Measurements from ENCODE around the gene IGFL1.
"Not testable (repeated sequence)": the region's sequence is repeated elsewhere in the genome, so short reads cannot be mapped to it uniquely, and the experiment has no call there.

IGFL1 gene

GRCh38 chr19:46229442-46229841 lies at the start of gene IGFL1:
Gene IGFL1 (plus strand): TSS chr19:46229742. CDS start chr19:46229775, 33 bp downstream.
- no peak for DNase-seq (ENCODE audit: low read depth in 2 of 2)

GRCh38 chr19:46180701-46181387 lies 48.7 kb upstream of the IGFL1 start:
- DNase-seq (ENCODE audit: low read depth in 2 of 2) = no peak

- no peak for DNase-seq (ENCODE audit: low read depth in 2 of 2)
Observed at GRCh38 chr19:46181388-46181779, 48.2 kb upstream of the IGFL1 start.

- DNase-seq (ENCODE audit: low read depth in 2 of 2) = no peak
Observed at GRCh38 chr19:46182476-46182875, 47.1 kb upstream of the IGFL1 start.

- DNase-seq (ENCODE audit: low read depth in 2 of 2) = not testable (repeated sequence)
Observed at GRCh38 chr19:46184775-46185710, 44.5 kb upstream of the IGFL1 start.

GRCh38 chr19:46186101-46186716 lies 43.3 kb upstream of the IGFL1 start:
- no peak for DNase-seq (ENCODE audit: low read depth in 2 of 2)

- no peak for DNase-seq (ENCODE audit: low read depth in 2 of 2)
Observed at GRCh38 chr19:46186717-46187101, 42.8 kb upstream of the IGFL1 start.

GRCh38 chr19:46189971-46190888 lies 39.3 kb upstream of the IGFL1 start:
- no peak for DNase-seq (ENCODE audit: low read depth in 2 of 2)

- DNase-seq (ENCODE audit: low read depth in 2 of 2) = no peak
Observed at GRCh38 chr19:46191356-46191755, 38.2 kb upstream of the IGFL1 start.

GRCh38 chr19:46191972-46192371 lies 37.6 kb upstream of the IGFL1 start:
- DNase-seq (ENCODE audit: low read depth in 2 of 2) = no peak

- not testable (repeated sequence) for DNase-seq (ENCODE audit: low read depth in 2 of 2)
Observed at GRCh38 chr19:46192626-46192991, 36.9 kb upstream of the IGFL1 start.

- no peak for DNase-seq (ENCODE audit: low read depth in 2 of 2)
Observed at GRCh38 chr19:46192992-46193650, 36.4 kb upstream of the IGFL1 start.

GRCh38 chr19:46193678-46194077 lies 35.9 kb upstream of the IGFL1 start:
- no peak for DNase-seq (ENCODE audit: low read depth in 2 of 2)

- DNase-seq (ENCODE audit: low read depth in 2 of 2) = no peak
Observed at GRCh38 chr19:46195104-46195503, 34.4 kb upstream of the IGFL1 start.

- not testable (repeated sequence) for DNase-seq (ENCODE audit: low read depth in 2 of 2)
Observed at GRCh38 chr19:46195919-46196318, 33.6 kb upstream of the IGFL1 start.

GRCh38 chr19:46196410-46197124 lies 33.0 kb upstream of the IGFL1 start:
- no peak for DNase-seq (ENCODE audit: low read depth in 2 of 2)

- no peak for DNase-seq (ENCODE audit: low read depth in 2 of 2)
Observed at GRCh38 chr19:46197314-46198070, 32.0 kb upstream of the IGFL1 start.

GRCh38 chr19:46198756-46199155 lies 30.8 kb upstream of the IGFL1 start:
- DNase-seq (ENCODE audit: low read depth in 2 of 2) = no peak
